ENCODE measurements around the gene INSIG2. TPM values are rescaled to one million over a fixed set of nuclear protein-coding genes. Genes with fewer than 3 reads are reported as not detected.

INSIG2 gene
- total RNA-seq, 1 experiment from 2014 or later = 8.7 TPM

DNA sequence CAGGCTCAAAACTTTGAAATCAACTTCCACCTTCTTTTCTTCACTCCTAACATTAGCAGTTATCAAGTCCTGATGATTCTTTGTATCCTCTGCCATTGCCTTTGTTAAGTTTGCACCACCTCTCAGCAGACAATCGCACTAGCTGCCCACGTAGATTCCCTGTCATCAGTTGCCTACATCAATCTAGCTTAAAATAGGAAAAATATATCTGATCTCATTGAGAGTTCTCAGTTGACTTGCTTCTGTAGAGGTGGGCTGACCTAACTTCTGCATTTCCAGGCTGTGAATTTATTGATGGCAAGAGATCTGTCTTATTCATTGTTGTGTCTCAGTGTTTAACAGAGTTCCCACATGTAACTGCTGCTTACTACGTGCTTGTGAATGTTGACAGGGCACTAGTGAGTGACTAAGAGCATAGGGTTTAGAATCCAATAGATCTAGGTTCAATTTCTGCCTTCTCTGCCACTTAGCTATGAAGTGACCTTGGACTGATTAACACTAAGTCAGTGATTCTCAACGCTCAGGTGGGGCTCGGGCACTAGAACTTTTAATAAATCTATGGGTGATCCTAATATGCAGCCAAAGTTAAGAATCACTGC, 3.7 kb upstream of the INSIG2 start:
- Histone ChIP-seq H3K4me2 (ENCODE audit: insufficient read depth, insufficient read length, low read length) (no peak overlapping the region), H2BK120ac (ENCODE audit: low read depth, low read length, poor library complexity, severe bottlenecking) (no peak overlapping the region), H3K4me1 (ENCODE audit: insufficient read depth, low read length) (peaks cover 3% of the 10 kb centered on the region; the same call in 1 of the 2 replicates), H2AFZ (ENCODE audit: low read length) (no peak overlapping the region), H3K18ac (ENCODE audit: insufficient read length, low read depth, low read length) (no peak overlapping the region), H3K27me3 (ENCODE audit: insufficient read depth, low read length) (no peaks in the 10 kb centered on the region), H2BK15ac (ENCODE audit: low read depth, low read length) (no peak overlapping the region), H4K5ac (ENCODE audit: insufficient read length, low read depth, low read length) (no peak overlapping the region), H3K79me1 (ENCODE audit: insufficient read depth, low read depth, low read length, poor library complexity, severe bottlenecking) (no peaks in the 10 kb centered on the region), H3K27ac (ENCODE audit: insufficient read length, low read depth, low read length) (no peak overlapping the region), H2BK20ac (ENCODE audit: low read depth, low read length, poor library complexity, severe bottlenecking) (no peak overlapping the region), H4K8ac (replicated peaks; ENCODE audit: insufficient read length, low read depth, low read length) (no peak overlapping the region), H3K56ac (ENCODE audit: insufficient read length, low read depth, low read length) (no peak overlapping the region), H3K79me2 (ENCODE audit: insufficient read depth, low read length) (peaks cover 2% of the 10 kb centered on the region; the same call in 1 of the 2 replicates), H4K20me1 (ENCODE audit: control insufficient read depth, insufficient read depth, insufficient read length) (no peaks in the 10 kb centered on the region), H3T11ph (ENCODE audit: low read length) (no peak overlapping the region), H3K9ac (ENCODE audit: extremely low read depth, insufficient read length, low read length) (no peak overlapping the region), H3K23me2 (ENCODE audit: insufficient read length, low read depth, low read length, poor library complexity, severe bottlenecking) (no peaks in the 10 kb centered on the region), H2BK5ac (ENCODE audit: insufficient read length, low read length) (no peak overlapping the region), H4K91ac (ENCODE audit: insufficient read length, low read depth, low read length) (no peak overlapping the region), H3K4ac (ENCODE audit: low read depth, low read length) (no peak overlapping the region), H3K9me3 (ENCODE audit: control insufficient read depth, low read depth, low read length) (no peaks in the 10 kb centered on the region), H3K14ac (ENCODE audit: insufficient read depth, low read length) (no peak overlapping the region), H2BK12ac (ENCODE audit: insufficient read length, low read depth, low read length) (no peak overlapping the region), H2AK5ac (ENCODE audit: insufficient read length, low read length) (no peak overlapping the region), H3K23ac (ENCODE audit: insufficient read length, low read depth, low read length) (no peak overlapping the region)
- Mint-ChIP-seq H3K27me3 (ENCODE audit: low read depth) (peaks cover 3% of the 10 kb centered on the region; the same call in 1 of the 2 replicates), H3K4me3 (no peak overlapping the region), H3K36me3 (ENCODE audit: insufficient read depth in 1 of 3, low read depth in 3 of 3) (no peaks in the 10 kb centered on the region), H3K27ac (no peak overlapping the region), H3K4me1 (peaks cover 18 to 19% of the 10 kb centered on the region in 2 experiments), H3K9me3 (no peaks in the 10 kb centered on the region)
- no peak for DNase-seq
- no CpG with 5 or more reads among the region's 5 CpGs for WGBS (ENCODE audit: extremely low coverage, insufficient read length, low lambda C conversion rate)
- TF ChIP-seq, protein P1, sequence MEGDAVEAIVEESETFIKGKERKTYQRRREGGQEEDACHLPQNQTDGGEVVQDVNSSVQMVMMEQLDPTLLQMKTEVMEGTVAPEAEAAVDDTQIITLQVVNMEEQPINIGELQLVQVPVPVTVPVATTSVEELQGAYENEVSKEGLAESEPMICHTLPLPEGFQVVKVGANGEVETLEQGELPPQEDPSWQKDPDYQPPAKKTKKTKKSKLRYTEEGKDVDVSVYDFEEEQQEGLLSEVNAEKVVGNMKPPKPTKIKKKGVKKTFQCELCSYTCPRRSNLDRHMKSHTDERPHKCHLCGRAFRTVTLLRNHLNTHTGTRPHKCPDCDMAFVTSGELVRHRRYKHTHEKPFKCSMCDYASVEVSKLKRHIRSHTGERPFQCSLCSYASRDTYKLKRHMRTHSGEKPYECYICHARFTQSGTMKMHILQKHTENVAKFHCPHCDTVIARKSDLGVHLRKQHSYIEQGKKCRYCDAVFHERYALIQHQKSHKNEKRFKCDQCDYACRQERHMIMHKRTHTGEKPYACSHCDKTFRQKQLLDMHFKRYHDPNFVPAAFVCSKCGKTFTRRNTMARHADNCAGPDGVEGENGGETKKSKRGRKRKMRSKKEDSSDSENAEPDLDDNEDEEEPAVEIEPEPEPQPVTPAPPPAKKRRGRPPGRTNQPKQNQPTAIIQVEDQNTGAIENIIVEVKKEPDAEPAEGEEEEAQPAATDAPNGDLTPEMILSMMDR (conservative IDR thresholded peaks at IDR 0.05) = no peak

Measured in H9 (cell line).